Stimulated activated CD4-positive, alpha-beta T cell treated with anti-CD3 and anti-CD28 coated beads, Interleukin-4, amount 100 ng/mL, for 24 hours (primary cell): Measurements from ENCODE around the gene KNOP1.
"Not testable (repeated sequence)": the region's sequence is repeated elsewhere in the genome, so short reads cannot be mapped to it uniquely, and the experiment has no call there.

Source experiments
- DNase-seq: peaks from one replicate; pipeline ENCODE4 v3.0.0-alpha.2; 2020

Gene KNOP1

DNA sequence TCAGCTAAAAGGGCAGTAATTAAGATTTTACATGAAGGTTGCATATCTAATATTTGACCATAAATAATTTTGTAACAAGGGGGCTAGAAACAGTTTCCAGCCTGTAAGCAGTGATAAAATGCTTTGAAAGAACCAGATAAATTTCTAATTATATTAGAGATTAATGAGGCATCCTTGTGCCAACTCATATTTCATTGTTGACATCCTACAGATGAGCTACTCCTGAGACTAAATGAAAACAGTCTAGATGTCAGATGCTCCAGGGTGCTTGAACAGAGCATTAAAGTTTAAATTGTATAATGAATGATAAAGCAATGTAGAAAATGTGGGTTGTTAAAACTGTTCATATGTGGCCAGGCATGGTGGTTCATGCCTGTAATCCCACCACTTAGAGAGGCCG lies 23.3 kb upstream of the KNOP1 start:
- DNase-seq: no peak

DNA sequence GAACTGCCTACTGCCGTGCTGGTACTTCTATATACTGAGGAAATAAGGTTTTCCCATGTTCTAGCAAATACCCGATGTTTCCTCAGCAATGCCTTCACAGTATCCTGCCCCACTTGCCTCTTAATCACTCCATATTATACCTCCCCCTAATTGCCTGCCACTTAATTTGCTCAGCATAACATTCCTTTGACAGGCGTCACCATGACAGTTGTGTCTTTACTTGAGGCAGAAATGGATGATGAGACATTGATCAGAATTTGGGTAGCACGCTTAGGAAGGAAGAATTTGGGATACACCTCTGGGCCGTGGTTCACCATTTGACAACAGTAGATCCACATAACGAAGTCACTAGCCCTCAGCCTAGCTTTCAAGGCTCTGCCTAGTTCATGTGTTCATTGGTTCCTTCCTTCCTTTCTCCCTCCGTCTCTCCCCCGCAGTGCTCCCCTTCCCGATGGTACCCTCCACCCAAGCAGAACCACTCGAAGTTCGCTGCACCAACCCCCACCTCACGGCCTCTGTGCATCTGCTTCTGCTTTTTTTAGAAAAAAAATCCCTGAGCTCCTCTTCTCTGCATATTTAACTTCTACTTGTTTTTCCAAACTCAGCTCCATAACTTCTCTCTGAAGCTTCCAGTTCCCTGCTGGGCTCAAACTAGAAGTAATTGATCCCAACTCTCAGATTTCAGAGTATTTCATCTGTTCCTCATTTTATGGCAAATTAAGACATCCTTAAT lies 19.4 kb upstream of the KNOP1 start:
- no peak for DNase-seq

DNA sequence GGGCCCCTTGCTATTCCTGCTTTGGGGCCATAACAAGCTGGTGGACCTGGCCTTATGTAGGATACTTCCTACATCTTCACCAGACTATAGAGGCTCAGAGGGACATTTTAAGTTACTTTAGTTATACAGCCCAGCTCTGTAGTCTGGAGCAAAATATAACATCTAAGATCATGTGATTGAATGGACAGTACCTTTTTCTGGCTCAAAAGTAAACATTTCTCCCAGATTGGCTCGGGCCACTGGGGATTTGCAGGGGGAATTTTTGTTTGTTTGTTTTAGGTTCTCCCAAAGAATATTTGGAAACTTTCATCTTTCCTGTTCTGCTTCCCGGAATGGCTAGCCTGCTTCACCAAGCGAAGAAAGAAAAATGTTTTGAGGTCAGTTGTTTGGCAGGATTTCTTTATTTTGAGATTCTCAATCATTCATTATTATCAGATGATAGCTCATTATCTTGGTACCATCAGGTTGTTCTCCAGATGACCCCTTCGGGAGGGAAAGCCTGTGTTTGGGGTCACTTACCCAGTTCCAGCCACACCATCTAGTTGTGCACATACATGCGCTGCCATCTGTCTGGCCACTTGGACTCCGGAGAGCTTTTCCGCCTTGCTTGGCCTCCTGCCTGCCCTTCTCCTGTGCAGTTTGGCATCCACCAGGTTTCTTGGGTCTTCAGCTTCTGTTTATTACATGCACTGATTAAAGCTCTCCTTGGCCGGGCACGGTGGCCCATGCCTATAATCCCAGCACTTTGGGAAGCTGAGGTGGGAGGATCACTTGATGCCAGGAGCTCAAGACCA lies 17.2 kb upstream of the KNOP1 start:
- DNase-seq: no peak

DNA sequence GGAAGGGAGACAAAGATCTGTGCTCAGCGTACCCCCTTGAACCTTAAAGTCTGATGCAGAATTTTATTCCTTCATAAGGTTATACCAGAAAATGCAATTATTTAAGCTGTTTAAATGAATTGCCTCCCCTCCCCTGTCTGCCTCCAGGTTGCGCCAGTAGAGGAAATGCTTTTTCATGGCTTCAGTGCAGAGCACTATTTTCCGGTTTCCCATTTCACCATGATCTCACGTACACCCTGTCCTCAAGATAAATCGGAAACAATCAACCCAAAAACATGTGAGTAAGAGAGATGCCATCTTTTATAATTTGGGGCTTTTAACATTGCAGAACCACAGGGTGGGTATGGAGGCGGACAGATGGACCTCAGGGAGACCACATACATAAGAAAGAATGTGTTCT lies 15.5 kb upstream of the KNOP1 start:
- DNase-seq: no peak

DNA sequence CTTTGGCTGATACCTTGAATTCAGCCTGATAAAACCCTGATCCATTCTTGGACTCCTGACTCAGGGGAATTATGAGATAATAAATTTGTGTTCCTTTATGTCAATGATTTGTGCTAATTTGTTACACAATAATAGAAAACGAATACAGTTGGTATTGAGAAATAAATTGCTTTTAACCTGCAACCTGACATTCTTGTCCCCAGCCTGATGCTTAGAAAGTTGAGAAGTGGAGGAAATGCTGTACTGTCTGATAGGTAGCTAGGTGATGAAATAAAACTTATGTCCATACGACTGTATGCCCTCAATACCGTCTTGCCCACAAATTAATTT lies 10.6 kb upstream of the KNOP1 start:
- DNase-seq: no peak

DNA sequence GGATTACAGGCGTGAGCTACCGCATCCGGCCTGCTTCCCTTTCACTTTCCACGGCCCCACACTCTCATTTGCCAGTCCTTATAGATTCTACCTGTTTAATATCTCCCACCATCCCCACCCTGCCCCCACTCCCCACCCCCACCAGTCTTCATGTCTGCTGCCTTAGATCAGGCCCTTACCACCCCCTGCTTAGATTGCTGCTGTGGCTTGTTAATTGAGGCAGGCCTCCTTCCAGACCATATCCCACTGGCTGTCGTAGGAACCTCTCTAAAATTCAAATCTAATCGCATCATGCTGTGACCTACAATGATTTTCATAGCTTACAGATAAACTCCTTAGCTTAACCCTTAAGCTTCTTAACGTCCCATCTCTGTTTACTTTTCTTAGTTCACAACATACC lies 5.0 kb upstream of the KNOP1 start:
- no peak for DNase-seq

DNA sequence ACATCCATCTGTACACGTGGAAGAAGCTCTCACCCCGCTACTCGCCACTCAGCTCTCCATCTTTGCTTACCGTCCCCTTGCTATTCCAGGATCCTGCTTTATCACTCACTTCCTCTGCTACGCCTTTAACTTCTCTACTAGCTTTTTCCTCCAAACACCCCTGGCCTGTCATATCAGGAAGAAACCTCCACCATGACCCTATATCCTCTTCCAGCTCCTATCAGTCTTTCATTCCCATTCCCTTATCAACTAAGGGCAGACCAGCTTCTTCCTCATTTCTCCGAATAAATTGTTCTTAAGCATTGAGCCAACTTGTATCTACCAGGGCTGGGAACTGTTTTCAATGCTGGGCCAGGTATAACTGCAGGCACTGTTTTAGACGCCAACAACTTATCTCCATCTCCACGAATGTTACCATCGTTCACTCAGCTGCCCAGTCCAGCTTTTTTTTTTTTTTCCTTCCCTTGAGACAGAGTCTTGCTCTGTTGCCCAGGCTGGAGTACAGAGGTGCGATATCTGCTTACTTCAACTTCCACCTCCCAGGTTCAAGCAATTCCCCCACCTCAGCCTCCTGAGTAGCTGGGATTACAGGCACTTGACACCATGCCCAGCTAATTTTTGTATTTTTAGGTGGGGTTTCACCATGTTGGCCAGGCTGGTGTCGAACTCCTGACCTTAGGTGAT lies 4.4 kb upstream of the KNOP1 start:
- DNase-seq: no peak

DNA sequence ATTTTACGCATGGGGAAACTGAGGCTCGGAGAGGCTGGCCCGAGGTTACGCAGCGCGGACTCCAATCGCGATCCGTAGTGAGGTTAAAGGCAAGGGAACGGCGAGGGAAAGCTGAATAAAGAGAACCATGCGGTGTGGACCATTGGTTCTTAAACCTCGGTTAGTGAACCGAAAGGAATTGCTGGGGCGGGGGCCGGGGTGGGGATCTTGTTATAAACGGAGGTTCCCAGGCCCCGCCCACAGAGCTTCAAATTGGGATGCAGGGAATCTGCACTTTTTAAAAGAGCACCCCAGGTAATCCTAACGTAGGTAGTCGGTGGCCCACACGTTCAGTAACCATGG lies 568 bp upstream of the KNOP1 start:
- no peak for DNase-seq

DNA sequence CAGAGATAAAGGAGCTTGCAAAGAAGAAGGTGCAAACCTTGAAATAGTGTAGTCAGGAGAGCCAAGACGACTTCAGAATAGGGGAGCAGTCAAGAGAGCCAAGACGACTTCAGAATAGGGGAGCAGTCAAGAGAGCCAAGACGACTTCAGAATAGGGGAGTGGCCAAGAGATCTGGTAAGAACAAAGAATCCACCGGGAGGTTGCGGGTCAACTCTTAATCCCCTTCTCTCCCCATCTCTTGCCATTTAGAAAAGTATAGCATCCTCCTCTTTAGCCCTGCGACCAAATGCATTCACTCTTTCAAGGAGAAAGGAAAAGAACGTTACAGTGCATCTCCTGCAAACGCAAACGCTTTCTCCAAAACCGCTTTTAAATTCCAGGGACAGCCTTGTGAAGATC lies 713 bp downstream of the KNOP1 start:
- DNase-seq: no peak

DNA sequence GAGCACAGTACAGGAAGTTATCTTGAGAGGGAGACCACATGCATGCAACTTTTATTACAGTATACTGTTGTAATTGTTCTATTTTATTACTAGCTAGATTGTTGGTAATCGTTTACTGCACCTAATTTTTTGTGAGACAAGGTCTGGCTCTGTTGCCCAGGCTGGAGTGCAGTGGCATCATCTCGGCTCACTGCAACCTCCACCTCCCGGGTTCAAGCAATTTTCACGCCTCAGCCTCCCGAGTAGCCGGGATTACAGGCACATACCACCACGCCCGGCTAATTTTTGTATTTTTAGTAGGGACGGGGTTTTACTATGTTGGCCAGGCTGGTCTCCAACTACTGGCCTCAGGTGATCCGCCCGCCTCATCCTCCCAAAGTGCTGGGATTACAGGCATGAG lies 1.3 kb downstream of the KNOP1 start:
- DNase-seq: not testable (repeated sequence)

DNA sequence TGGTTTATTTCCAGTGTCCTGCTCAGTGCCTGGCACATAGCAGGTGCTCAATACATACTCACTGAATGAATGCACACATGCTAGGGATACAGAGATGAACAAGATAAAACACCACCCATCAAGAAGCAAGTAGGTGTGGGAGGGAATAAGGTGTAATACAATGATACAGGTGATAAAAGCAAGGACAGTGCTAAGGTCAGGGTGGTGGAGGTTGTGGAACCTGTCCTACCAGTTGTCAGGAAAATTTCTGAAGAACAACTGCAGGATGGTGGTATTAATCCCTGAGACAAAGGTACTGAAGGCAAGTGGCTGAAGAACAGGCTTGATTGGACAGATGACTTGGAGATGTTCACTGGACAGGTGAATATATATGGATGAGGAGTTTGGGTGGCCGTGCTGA lies 1.8 kb downstream of the KNOP1 start:
- no peak for DNase-seq

DNA sequence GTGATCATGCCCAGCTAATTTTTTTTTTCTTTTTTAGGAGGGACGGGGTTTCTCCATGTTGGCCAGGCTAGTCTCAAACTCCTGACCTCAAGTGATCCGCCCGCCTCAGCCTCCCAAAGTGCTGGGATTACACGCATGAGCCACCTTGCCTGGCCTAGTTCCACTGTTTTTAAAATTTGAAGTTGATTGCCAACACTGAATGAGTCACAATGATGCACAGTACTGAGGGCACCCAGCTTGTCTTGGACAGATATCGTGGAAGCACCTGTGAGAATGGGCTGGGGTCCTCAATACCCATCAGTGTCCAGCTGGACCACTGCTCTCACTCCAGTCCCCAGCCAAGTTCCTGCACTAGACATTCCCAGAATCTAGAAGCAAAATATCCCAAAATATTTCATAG lies 2.5 kb downstream of the KNOP1 start:
- no peak for DNase-seq

DNA sequence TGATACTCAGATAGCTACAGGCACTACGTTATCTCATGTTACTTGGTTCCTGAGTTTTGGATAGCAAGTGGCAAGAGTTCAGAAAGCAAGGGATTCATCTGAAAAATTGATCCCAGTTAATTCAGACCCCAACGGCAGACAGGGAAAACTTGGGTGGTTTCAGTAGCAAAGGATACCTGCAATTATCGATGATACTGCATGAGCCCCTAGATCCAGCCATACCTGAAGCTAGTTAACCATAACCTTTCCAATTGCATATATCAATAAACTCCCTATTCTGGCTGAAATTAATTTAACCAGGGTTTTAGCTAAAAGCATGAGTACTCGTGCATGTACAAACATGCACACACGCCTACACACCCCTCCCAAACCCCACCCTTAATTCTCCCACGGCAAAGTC lies 4.3 kb downstream of the KNOP1 start:
- no peak for DNase-seq

DNA sequence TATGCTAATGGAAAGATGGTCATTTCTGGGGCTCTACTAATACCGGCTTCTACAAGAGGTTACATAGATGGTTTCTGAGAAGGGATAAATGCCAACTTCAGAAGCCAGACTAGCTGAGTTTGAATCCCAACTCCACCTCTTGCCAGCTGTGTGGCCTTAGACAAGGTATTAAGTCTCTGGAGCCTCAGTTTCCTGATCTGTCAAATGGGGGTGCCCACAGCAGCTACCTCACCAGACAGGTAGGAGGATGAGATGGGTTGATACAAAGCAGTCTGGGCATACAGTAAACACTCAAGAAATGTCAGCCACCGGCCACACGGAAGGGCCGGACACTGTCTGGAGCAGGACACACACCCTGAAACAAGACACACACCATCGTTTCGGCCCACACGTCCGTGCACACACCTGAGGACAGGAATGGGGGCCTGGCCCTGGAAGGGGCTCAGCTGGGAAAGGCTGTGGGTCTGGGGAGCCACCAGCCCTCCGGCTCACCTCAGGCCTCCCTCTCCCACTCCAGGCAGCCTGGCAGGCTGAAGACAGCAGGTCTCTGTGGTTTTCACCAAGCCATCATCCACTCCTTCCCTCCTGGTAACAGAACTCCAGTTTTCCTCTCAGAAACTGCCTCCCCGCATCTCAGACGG lies 5.5 kb downstream of the KNOP1 start:
- DNase-seq: no peak

DNA sequence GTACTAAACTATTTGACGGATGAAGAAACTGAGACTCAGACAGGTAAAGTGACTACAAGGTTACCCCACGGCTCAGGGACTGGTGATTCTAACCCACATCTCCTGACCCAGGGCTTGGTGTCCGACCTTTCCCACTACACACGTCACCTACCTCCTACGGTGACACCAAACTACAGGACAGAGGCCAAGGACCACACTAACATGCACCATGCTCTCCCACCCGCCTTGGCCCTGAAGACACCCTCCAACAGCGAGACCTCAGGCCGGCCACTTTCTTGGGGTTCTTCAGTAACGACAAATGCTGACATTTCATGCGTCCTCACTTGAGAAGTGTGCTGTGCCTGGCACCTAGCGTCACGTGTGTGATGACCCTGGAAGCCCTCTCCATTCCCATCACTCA lies 6.4 kb downstream of the KNOP1 start:
- DNase-seq: no peak

DNA sequence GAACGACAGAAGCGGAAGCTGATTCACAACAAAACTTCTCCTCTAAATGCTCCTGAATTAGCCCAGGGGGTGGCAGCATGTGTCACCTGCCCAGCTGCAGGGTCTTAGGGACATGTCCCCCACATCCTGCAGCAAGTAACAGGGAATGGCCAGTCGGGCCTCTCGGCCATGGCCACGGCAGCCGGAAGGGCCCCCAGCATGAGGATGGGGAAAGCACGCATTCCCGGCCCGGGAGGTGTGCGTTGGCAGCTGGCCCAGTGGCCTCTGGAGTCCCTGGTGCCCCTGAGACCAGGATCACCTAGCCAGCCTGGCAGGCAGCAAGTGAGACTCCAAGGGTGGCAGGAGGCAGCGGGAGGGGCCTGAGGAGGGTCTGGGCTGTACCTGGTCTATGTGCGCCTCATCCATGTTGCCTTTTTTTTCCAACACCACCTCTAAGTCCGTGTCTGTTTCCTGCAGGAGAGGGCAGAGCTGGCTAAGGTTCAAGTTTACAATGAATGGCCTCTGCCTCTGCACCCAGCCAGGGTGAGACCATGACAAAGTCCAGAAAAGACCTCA lies 7.0 kb downstream of the KNOP1 start:
- DNase-seq: no peak

DNA sequence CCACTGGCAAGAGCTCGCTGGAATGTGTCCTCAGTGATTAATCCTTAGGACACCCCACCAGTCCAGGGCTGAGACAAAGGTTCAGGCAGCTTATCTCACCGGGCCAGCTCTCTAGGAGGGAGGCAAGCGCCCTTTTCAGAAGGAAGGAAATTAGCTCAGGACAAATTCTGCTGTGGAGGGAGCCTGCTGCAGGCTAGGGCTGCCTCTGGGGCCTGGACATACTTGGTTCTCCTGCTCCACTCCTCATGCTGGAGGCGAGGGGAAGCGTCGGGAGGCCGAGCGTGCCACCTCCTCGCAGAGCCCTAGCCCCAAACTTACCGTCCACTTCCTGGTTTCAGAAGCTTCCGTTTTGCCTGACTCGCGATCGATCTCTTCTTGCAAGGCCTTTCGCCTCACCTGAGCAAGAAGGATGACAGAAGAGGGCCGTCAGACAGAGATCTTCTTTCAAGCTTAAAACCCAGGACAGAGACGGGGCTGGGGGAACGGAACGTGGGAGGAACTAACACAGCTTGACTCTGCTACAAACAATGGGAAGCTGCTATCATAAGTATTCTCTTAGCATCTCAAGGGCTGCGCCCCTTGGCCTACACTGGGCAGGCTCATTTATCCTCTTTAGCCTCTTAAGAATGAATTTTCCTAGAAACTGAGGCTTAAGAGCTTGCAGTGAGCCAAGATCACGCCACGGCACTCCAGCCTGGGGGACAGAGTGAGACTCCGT lies 7.7 kb downstream of the KNOP1 start:
- DNase-seq: no peak

DNA sequence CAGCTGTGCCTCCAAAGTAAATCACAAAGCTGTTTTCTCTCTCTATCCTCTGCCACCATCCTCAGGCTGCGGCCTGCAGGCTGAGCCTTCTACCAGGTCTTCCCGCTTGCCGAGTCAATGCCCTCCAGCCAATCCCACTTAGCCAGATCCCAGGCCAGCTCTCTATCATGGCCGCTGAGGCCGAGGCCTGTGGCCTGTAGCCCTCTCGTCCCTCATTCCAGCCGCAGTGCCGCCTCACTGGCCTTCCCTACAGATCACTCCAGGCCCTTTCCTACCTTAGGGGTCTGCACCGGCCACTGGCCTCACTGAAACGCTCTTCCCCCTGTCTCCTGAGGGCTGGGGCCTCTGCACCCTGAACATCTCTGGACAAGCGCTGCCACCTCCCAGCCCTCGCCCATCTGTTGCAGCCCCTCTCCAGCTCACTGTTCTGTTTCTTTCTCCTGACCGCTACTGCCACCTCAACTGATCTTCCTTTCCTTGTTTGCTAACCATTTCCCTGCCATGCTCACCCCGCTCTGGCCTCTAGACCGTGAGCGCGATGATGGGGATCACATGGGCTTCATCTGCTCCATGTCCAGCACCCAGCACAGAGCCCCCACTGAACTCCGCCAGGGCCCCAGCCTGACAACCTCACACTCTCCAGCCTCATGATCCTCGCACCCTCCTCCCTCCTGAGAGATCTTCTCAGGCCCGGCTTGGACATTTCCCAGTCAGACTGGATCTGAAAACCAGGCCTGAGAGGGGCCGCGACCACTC lies 8.5 kb downstream of the KNOP1 start:
- DNase-seq: no peak

DNA sequence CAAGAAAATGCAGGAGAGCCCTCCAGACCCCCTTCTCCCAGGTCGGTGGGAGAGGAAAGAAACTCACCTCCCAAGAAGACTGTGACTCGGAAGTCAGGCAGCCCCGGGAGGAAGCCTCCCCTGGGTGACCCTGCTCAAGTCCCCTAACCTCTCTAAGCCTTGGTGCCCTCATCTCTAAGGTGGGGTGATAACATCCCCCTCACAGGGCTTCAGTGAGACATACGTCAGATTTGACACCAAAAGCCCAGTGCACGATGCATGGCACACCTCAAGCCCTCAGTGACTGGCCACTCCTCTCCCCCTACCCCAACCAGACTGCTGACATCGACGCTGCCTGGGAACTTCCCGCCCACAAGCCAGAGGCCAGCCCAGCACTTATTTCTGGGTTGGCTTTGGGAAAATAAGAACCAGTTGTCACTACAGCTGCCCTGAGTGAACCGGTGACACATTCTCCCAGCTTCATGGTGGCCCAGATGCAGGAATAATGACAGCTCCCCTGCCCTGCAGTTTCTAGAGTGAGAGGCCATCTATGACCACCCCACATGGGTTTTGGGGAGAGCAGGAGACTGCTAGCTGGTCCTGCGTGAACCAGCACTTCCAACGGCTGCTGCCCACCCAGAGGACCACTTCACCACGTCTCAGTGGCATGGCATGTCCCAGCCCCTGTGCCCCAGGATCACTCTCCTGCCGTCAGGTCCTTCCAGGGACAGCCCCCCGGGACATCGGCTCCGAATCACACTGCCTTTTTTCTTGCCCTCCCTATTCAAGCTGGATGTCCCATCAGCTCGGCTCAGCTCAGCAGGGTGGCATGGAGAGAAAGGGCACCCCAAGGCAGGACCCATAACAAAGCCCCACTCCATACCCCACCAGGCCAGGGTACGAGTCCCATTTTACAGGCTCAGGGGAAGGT lies 9.5 kb downstream of the KNOP1 start:
- no peak for DNase-seq

DNA sequence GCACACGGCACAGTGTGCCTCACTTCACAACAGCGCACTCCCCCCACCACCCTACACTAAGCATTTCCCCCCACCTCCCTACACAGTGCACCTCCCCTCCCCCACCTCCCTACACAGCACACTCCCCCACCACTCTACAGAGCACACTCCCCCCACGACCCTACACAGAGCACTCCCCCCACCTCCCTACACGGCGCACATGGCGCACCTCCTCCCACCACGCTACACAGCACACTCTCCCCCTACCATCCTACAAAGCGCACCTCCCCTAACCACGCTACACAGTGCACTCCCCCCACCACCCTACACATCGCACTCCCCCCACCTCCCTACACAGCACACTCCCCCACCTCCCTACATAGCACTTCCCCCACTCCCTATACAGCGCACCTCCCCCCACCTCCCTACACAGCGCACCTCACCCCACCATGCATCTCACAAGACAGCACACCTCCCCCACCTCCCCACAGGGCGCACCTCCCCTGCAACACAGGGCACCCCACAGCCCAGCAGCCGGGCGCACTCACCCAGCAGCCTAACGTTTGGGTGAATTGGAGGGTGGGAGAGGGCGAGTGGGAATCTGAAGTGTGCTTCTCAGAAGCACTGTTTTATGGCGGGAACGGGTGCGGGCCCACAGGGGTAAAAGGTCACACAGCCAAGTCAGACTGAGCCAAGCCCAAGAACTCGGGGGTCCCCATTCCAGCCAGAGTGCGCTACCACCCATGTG lies 10.3 kb downstream of the KNOP1 start:
- DNase-seq: no peak
